Common myeloid progenitor, CD34-positive (primary cell): ENCODE data around the gene ERVH48-1. TPM values are rescaled to one million over a fixed set of nuclear protein-coding genes. Genes with fewer than 3 reads are reported as not detected.

Experiments used
- CTCF ChIA-PET: fragments of 350-600 bp; sonication (Branson Sonifier 250); formaldehyde crosslinking; loops from one replicate; lab custom pipeline; 2021; ENCODE audit warnings: antibody characterized with exemption; lab: Charles Lee
- POLR2A ChIA-PET: fragments of 350-600 bp; sonication (Branson Sonifier 250); formaldehyde crosslinking; loops from one replicate; lab custom pipeline; 2021; ENCODE audit warnings: antibody characterized with exemption; lab: Charles Lee
- DNase-seq, 3 donors: peaks; one replicate each; pipeline versions ENCODE4 v3.0.0 to v3.0.0-alpha.2; 2013
- H3K27ac ChIP-seq, 2 experiments: 1 replicate in 1 of 2; 2 replicates in 1 of 2; pipeline ENCODE4 v1.7.0; 2013; ENCODE audit warnings: inconsistent platforms in 2 of 2, low read length in 2 of 2, mild to moderate bottlenecking in 2 of 2, low read depth in 1 of 2, moderate library complexity in 1 of 2; ENCODE audit not compliant: severe bottlenecking in 2 of 2, insufficient read depth in 1 of 2, poor library complexity in 1 of 2
- H3K27me3 ChIP-seq, 5 experiments: replicated peaks in 2 of 5; 1 replicate in 3 of 5; 2 replicates in 2 of 5; pipeline versions ENCODE4 v1.6.1 to v1.7.0; 2013; ENCODE audit warnings: low read length in 4 of 5, mild to moderate bottlenecking in 2 of 5, moderate library complexity in 2 of 5, inconsistent platforms in 1 of 5; ENCODE audit not compliant: insufficient read depth in 5 of 5, control insufficient read depth in 4 of 5
- H3K36me3 ChIP-seq, 4 experiments: 1 replicate in 2 of 4; 2 replicates in 2 of 4; pipeline versions ENCODE4 v1.6.1 to v1.7.0; 2013; ENCODE audit warnings: low read length in 3 of 4, control low read depth in 1 of 4, mild to moderate bottlenecking in 1 of 4; ENCODE audit not compliant: control insufficient read depth in 4 of 4, insufficient read depth in 4 of 4
- H3K4me1 ChIP-seq, 4 experiments: 1 replicate in 3 of 4; 2 replicates in 1 of 4; pipeline versions ENCODE4 v1.6.1 to v1.7.1; 2013; ENCODE audit warnings: low read length in 3 of 4, mild to moderate bottlenecking in 3 of 4, control low read depth in 1 of 4, inconsistent platforms in 1 of 4, moderate library complexity in 1 of 4; ENCODE audit not compliant: control insufficient read depth in 4 of 4, insufficient read depth in 4 of 4; ENCODE audit errors: control extremely low read depth in 1 of 4
- H3K4me3 ChIP-seq, 7 experiments: 1 replicate in 4 of 7; 2 replicates in 3 of 7; pipeline versions ENCODE4 v1.5.1 to v1.7.0; 2013; ENCODE audit warnings: mild to moderate bottlenecking in 7 of 7, low read length in 6 of 7, moderate library complexity in 6 of 7, inconsistent platforms in 2 of 7, low read depth in 2 of 7, control low read depth in 1 of 7; ENCODE audit not compliant: insufficient read depth in 4 of 7, control insufficient read depth in 1 of 7; ENCODE audit errors: extremely low read depth in 1 of 7
- H3K9me3 ChIP-seq, 5 experiments: 1 replicate in 4 of 5; 2 replicates in 1 of 5; pipeline versions ENCODE4 v1.6.1 to v1.7.1; 2013; ENCODE audit warnings: low read length in 4 of 5, mild to moderate bottlenecking in 2 of 5, inconsistent platforms in 1 of 5, low read depth in 1 of 5, moderate library complexity in 1 of 5; ENCODE audit not compliant: control insufficient read depth in 4 of 5, insufficient read depth in 2 of 5; ENCODE audit errors: control extremely low read depth in 1 of 5
- WGBS: methylation state at CpG from one replicate; pipeline ENCODE4 v1.1.5; 2013; ENCODE audit not compliant: insufficient coverage; 5-methylcytosine and 5-hydroxymethylcytosine counted together
- polyA plus RNA-seq: library from polyadenylated mRNA; unstranded; fragments of 120-200 nt; gene quantifications from one replicate; pipeline ENCODE4 v1.2.1, GENCODE V29; 2013

Gene ERVH48-1
- polyA plus RNA-seq: 0.50 TPM

DNA sequence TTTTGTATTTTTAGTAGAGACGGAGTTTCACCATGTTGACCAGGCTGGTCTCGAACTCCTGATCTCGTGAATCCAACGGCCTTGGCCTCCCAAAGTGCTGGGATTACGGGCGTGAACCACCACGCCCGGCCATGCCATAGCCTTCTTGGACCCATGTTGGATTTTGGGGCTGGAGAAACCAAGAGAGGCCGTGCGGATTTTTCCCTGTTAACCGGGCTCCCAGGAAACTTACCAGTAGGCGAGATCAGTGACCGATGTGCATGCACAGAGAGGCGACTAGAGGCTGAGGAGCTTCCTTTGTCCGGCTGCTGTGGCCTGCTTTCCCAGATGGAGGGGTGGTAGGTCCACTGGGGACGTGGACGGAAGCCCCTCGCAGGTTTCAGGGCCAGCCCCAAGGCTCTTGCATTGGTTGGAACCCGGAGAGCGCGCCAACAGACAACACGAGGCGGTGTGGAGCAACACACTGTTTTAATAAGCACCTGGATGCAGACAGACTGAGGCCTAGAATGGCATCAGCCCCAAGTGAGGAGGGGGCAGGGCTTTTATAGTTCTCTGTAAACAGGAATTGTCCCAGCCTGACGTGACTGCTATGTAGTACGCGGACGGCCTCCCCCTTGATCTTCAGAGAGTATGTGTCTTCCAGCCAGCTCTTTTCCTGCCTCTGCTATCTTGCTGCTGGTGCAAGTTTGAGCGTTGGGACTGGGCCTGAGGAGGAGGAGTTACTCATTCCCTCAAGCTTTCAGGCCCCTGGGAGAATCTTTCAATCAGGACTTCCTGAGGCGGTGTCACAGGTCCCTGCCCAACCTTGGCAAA is at the start of gene ERVH48-1:
Gene ERVH48-1 (minus strand): TSS at position 517 of the 813 bp plus-strand sequence. CDS start 6,624 bp downstream, outside the sequence.
- no peak within 1 kb of the TSS for H3K4me3 ChIP-seq
- ChIA-PET POLR2A (no interaction called here), CTCF (interaction anchor here (1.3 kb wide), 1 partner anchor 31 kb away, joined by 4 read pairs; no protein-coding TSS in a partner anchor)
- no peak within 1 kb of the TSS for H3K27ac ChIP-seq
- WGBS: 91% methylated on average over 24 of the region's 29 CpGs
- peaks cover 0 to 13% (median 9%) of the 10 kb centered on the region in 4 experiments for H3K4me1 ChIP-seq
- H3K36me3 ChIP-seq: no peaks in the 10 kb centered on the region
- no peaks in the 10 kb centered on the region for H3K9me3 ChIP-seq
- no peak for DNase-seq
- no peaks in the 10 kb centered on the region for H3K27me3 ChIP-seq

DNA sequence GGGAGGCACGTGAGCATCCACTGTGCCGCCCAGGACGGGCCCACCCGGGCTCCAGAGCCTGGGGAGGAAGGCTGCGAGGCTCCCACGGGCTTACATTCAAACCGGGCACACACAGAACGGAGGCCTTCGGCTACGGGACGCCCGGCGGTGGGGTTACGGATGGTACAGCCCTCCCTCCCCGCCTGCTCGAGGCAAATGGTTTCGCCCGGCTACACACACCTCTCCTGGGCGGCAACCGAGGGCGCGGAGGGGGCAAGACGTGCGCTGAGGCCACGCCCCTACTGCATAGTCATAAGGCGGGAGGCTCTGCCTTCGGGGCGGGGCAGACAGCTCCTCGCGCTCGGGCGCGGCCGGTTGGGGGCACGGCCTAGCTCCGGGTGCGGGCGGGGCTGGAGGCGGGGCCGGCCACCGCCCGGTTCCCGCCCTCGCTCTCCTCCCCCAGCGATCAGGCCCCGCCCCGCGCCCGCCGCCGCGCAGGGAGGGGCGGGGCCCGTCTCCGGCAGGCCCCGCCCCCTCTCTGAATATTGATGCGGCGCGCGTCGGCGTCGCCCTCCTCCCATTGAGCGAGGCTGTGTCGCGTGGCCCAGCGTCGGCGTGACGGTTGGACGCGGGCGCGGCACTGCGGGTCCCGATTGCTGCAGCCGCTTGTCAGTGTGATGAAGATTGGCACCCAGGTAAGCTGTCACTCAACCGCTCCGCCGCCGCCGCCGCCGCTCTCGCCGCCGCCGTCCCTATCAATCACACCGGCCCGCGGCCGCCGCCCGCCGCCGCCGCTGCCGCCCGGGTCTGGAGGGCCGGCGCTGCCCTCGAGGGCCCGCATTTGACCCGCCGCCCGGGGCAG is 48.8 kb upstream of the ERVH48-1 start, which contains the start of gene PKNOX1:
Gene PKNOX1 (plus strand): TSS at position 572 of the 841 bp plus-strand sequence. CDS start 29,820 bp downstream, outside the sequence.
- no peaks in the 10 kb centered on the region for H3K27me3 ChIP-seq
- H3K27ac ChIP-seq: peak within 1 kb of the TSS; percentile 85 to 92
- H3K4me3 ChIP-seq: peak within 1 kb of the TSS; percentile 65 to 94 (median 86)
- peak; percentile 99 for DNase-seq
- ChIA-PET CTCF (no interaction called here), POLR2A (interaction anchor here (1.0 kb wide), 1 partner anchor 82 kb away, joined by 3 read pairs; no protein-coding TSS in a partner anchor)
- H3K9me3 ChIP-seq: peaks cover 0 to 7% (median 1%) of the 10 kb centered on the region in 5 experiments
- 0% methylated on average over 58 of the region's 106 CpGs for WGBS
- H3K36me3 ChIP-seq: peaks cover 0 to 8% (median 3%) of the 10 kb centered on the region in 4 experiments
- peaks cover 0 to 20% (median 15%) of the 10 kb centered on the region in 4 experiments for H3K4me1 ChIP-seq

DNA sequence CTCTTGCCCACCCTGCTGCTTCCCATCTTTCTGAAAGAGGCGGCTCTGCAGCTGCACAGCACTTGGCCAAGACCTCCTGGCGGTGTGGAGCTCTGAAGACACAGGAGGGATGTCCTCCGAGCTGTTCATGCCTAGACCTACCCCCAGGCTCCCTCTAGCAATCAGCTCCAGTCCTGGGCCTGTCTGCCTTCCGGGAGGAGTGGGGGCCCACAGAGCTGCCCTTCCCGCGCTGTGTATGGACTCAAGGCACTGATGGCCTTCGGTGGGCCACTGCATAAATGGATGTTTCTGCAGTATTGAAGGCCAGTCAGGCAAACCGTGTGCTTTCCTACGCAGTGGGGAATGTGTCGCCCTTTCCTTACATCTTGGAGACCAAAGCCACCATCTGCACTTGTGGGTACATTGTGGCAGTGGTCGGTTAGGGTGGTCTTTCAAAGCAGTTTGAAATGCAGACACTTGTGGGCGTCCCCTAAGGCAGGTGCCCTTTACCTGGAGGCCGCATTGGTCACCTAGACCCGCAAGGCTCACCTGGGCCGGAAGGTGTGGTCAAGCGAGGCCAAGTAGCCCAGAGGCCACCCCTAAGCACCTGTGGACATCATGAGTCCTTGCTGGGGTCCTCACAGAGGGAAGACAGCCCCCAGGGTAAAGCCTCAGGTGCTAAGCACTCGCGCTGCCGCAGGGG is 48.0 kb upstream of the ERVH48-1 start:
- ChIA-PET CTCF (no interaction called here), POLR2A (interaction anchor here (0.9 to 1.0 kb wide), 2 partner anchors 17 to 81 kb away, joined by 3 read pairs; no protein-coding TSS in a partner anchor)
- Histone ChIP-seq H3K4me3 (peak overlapping the region; percentile 40 to 85 (median 67)), H3K9me3 (peaks cover 0 to 7% (median 1%) of the 10 kb centered on the region in 5 experiments), H3K4me1 (peaks cover 0 to 20% (median 15%) of the 10 kb centered on the region in 4 experiments), H3K27ac (peak overlapping the region; percentile 50 to 89), H3K27me3 (no peaks in the 10 kb centered on the region), H3K36me3 (peaks cover 0 to 5% (median 1%) of the 10 kb centered on the region in 4 experiments)
- WGBS: 65% methylated on average over 15 of the region's 19 CpGs
- no peak for DNase-seq

DNA sequence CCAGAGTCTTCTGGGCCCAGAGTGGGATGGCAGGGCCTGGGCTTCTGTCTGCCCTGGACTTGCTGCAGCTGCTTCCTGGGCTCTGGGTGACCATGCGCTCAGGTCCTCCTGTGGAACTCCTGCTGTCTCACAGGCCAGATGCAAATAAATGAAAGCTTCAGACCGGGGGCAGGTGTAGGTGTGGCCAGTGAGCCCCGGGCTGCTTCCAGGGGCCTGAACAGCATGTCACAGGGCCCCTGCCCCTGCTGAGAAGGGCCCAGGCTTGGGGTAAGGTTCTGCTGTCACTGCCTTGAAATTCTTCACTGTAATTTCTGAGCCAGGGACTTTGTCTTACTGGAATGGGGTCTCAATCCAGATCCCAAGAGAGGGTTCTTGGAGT is 46.5 kb upstream of the ERVH48-1 start:
- Histone ChIP-seq H3K4me1 (peaks cover 0 to 20% (median 15%) of the 10 kb centered on the region in 4 experiments), H3K4me3 (no peak overlapping the region), H3K36me3 (peaks cover 0 to 1% (median 0%) of the 10 kb centered on the region in 4 experiments), H3K27ac (peak overlapping the region in 1 of 2 experiments; percentile 81), H3K9me3 (peaks cover 0 to 3% (median 0%) of the 10 kb centered on the region in 5 experiments), H3K27me3 (no peaks in the 10 kb centered on the region)
- DNase-seq: no peak
- POLR2A ChIA-PET: interaction anchor here (0.6 kb wide), 1 partner anchor 962 kb away, joined by 3 read pairs; no protein-coding TSS in a partner anchor
- WGBS: 89% methylated on average over 3 of the region's 3 CpGs
- CTCF ChIA-PET: no interaction called here

DNA sequence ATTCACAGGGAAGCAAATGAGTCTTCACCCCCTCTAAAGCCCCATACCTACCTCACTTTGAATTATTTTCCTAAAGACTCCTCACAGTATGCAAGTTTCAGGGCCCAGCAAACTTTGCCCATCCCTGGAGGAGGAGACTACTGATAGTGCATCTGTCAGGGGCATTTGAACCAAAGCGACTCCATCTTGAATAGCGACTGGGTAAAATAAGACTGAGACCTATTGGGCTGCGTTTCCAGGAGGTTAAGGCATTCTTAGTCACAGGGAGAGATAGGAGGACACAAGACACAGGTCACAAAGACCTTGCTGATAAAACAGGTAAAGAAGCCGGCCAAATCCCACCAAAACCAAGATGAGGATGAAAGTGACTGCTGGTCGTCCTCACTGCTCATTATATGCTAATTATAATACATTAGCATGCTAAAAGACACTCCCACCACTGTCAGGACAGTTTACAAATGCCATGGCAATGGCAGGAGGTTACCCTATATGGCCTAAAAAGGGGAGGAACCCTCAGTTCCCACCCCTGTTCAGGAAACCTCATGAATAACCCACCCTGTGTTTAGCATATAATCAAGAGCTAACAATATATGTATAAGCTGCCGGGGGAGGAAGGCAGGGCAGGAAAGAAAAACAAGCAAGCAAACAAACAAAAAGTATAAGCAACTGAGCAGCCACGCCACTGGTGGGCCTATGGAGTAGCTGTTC is 45.7 kb upstream of the ERVH48-1 start:
- ChIA-PET POLR2A (interaction anchor here (0.6 kb wide), 1 partner anchor 963 kb away, joined by 3 read pairs; no protein-coding TSS in a partner anchor), CTCF (no interaction called here)
- Histone ChIP-seq H3K4me1 (peaks cover 0 to 15% (median 12%) of the 10 kb centered on the region in 4 experiments), H3K27me3 (no peaks in the 10 kb centered on the region), H3K4me3 (no peak overlapping the region), H3K27ac (peak overlapping the region in 1 of 2 experiments; percentile 81), H3K36me3 (no peaks in the 10 kb centered on the region), H3K9me3 (no peaks in the 10 kb centered on the region)
- WGBS: 96% methylated on average over 4 of the region's 7 CpGs
- no peak for DNase-seq

DNA sequence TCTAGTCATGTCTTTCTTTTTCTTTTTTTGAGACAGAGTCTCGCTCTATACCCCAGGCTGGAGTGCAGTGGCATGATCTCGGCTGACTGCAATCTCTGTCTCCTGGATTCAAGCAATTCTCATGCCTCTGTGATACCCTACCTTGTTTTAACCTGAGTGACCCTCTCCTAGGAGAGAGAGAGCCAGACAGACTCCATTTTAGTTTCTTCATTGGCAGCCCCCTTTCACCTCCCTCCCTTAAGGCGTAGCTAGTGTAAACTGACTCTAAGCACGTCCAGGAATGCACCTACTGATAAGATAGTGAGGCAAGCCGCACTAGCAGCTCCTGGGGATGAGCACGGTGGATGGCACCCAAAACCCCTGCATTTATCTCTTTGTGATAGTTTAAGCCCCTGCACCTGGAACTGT is 43.8 kb upstream of the ERVH48-1 start:
- Histone ChIP-seq H3K27ac (no peak overlapping the region), H3K27me3 (no peaks in the 10 kb centered on the region), H3K36me3 (no peaks in the 10 kb centered on the region), H3K4me3 (no peak overlapping the region), H3K4me1 (peaks cover 0 to 7% (median 6%) of the 10 kb centered on the region in 4 experiments), H3K9me3 (no peaks in the 10 kb centered on the region)
- DNase-seq: no peak
- POLR2A ChIA-PET: no interaction called here
- 95% methylated on average over 6 of the region's 6 CpGs for WGBS
- CTCF ChIA-PET: interaction anchor here (0.5 kb wide), 1 partner anchor 23 kb away, joined by 3 read pairs; no protein-coding TSS in a partner anchor
